HG03066 (cell line): Measurements from ENCODE around the gene PELI3.

Source experiments
- ATAC-seq: cut with Tn5 transposase; IDR thresholded peaks from one replicate; pipeline ENCODE4 v1.9.1; 2021; ENCODE audit warnings: low read depth; ENCODE audit not compliant: unreplicated experiment

The PELI3 gene

GRCh38 chr11:66494935-66495334 is 28.2 kb downstream of the PELI3 start:
- ATAC-seq = no peak

GRCh38 chr11:66495401-66495854 is 28.7 kb downstream of the PELI3 start:
- no peak for ATAC-seq

- no peak for ATAC-seq
Measured at GRCh38 chr11:66497206-66497605, 30.5 kb downstream of the PELI3 start.

- no peak for ATAC-seq
Measured at GRCh38 chr11:66498506-66498905, 31.8 kb downstream of the PELI3 start.

- no peak for ATAC-seq
Measured at GRCh38 chr11:66505276-66505816, 38.6 kb downstream of the PELI3 start.

- no peak for ATAC-seq
Measured at GRCh38 chr11:66509131-66509561, 42.4 kb downstream of the PELI3 start.

- peak; percentile 76 for ATAC-seq
Measured at GRCh38 chr11:66510271-66510989, 43.7 kb downstream of the PELI3 start, which contains the start of gene BBS1. Gene BBS1, plus strand, starts transcription at chr11:66510635. Its CDS starts 25 bp downstream, at chr11:66510660.

GRCh38 chr11:66510990-66511339 is 44.3 kb downstream of the PELI3 start:
- ATAC-seq = no peak

- no peak for ATAC-seq
Measured at GRCh38 chr11:66523611-66524010, 56.9 kb downstream of the PELI3 start.

GRCh38 chr11:66524304-66525040 is 57.8 kb downstream of the PELI3 start:
- no peak for ATAC-seq
